GM18909 (cell line): ENCODE data around the gene ADGRG1.

Experiments
- ATAC-seq: cut with Tn5 transposase; IDR thresholded peaks from one replicate; pipeline ENCODE4 v1.9.1; 2021; ENCODE audit warnings: mild to moderate bottlenecking; ENCODE audit not compliant: unreplicated experiment, poor library complexity

ADGRG1 gene

DNA sequence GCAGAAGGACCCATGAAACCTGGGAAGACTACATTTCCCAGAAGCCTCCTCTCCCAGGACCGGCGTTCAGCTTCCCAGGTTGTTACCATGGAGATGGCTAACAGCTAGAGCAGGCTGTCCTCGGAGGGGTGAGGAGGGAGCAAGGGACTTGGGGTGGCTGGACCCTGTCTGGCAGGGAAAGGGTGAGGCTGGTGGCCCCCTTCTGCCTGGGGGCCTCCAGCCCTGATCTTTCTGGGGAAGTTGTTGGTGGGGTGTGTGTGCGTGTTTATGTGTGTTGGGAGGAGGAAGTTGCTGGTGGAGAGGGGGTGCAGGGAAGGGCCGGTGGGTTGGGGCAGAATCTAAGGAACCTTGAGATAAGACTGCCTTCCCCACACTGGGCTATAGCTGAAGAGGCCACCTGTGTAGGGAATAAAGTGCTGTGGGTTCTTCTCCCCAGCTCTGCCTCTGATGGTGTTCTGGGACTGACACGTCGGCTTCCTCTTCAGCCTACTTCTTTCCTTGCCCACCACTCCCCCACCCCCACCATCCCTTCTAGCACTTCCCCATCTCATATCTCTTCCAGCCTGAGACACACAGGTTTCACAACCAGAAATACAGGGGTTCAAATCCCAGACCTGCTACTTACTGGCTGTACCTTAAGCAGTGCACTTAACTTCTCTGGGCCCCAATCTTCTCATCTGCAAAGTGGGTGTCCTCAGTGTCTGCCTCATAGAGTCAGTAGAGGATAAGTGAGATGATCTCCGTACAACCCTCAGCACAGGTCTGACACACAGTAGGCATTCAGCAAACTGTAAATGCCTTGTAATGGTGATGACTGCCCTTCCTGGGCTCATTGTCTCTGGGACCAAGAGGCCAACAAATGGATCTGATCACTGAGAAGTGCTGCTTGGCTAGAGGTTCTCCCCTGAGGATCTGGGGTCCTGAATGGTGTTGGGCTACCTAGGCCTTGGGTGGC, 66.6 kb downstream of the ADGRG1 start, which contains the start of gene DRC7:
Gene DRC7, plus strand, starts transcription at position 82 of the 955 bp plus-strand sequence. CDS start 3,144 bp downstream, outside the sequence.
- ATAC-seq = no peak

DNA sequence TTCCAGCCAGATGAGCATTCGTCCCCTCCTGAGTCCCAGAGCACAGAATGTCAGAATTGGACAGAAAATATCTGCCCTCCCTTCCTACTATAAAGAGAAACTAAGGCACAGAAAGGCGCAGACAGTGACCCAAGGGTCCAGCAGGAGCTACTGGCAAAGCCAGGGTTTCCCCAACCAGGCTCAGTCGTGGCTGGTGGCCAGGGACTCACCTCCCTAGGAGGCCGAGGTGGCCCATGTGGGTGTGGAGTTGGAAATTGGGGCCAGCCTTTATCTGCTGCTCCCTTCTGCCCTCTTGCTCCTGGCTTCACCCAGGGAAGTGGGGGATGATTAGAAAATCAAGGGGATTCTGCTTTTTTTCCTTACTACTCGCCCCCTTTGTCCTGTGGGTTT, 67.2 kb downstream of the ADGRG1 start:
- no peak for ATAC-seq

DNA sequence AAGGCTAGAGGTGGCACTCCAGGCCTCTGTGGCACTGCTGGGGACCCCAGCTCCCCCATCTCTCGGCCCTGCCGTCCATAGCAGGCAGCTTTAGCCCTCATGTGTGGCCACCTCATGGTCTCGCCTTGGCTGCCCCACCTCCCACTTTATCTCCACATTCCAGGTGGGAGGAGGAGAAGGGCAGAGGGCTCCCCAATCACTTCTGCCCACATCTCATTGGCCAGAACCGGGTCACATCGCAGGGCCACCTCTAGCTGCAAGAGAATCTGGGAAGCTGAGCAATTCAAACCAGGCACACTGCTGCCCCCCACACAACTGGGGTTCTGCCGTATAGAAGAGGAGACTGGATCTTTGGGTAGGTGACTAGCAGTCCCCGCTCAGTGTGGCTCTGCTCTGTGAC, 67.8 kb downstream of the ADGRG1 start:
- no peak for ATAC-seq

DNA sequence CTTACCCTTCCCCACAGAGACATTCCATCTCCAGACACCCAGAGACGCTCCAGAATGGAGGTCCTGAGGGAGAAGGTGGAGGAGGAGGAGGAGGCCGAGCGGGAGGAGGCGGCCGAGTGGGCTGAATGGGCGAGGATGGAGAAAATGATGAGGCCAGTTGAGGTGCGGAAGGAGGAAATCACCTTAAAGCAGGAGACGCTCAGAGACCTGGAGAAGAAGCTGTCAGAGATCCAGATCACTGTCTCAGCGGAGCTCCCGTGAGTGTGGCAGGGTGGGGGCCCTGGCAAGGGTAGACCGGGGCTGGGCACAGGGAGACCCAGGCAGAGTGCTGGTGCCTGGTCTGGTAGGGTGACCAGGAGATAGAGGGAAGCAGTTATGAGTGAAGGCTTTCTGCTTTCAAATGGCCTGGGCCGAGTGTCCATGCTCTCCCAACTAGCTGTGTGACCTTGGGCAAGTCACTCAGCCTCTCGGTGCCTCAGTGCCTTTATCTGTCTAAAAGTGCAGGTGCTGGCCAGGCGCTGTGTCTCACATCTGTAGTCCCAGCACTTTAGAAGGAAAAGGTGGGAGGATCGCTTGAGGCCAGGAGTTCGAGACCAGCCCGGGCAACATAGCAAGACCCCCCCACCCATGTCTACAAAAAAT, 69.6 kb downstream of the ADGRG1 start:
- ATAC-seq = no peak

DNA sequence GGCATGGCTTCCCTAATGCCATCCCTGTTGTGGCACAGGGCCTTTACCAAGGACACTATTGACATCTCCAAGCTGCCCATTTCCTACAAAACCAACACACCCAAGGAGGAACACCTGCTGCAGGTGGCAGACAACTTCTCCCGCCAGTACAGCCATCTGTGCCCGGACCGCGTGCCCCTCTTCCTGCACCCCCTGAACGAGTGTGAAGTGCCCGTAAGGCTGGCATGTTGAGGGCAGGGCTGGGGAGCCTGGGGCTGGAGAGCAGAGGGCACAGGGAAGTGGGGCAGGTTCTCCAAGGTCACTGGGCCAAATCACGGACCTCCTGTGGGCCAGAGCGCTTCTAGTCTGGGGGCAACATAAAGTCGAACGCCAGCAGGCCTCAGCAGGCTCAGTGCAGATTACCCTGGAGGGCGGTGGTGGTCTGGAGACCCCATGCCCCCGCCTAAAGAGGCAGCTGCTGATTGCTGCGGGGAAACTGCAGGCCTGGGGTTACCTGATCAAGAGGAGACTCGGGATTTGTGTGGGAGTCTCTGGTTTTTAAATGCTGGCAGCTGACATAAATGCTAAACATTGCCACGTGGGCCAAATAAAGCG, 70.5 kb downstream of the ADGRG1 start:
- no peak for ATAC-seq

DNA sequence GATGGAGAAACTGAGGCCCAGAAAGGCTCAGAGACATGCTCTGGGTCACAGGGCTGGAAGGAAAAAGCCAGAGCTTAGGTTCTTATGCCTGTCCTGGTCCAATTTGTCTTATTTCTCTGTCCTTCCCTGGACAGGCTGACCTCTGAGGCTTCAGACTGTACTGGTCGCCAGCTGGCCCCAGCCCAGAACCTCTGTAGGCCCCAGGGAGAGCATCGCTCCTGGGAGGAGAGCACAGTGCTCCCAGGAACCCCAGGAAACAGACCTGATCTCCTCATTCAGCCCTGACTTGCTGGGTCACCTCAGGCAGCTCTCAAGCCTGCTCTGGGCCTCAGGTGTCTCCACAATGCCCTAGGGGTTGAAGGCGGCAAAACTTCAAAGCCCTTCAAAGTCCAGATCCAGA, 71.1 kb downstream of the ADGRG1 start:
- no peak for ATAC-seq

DNA sequence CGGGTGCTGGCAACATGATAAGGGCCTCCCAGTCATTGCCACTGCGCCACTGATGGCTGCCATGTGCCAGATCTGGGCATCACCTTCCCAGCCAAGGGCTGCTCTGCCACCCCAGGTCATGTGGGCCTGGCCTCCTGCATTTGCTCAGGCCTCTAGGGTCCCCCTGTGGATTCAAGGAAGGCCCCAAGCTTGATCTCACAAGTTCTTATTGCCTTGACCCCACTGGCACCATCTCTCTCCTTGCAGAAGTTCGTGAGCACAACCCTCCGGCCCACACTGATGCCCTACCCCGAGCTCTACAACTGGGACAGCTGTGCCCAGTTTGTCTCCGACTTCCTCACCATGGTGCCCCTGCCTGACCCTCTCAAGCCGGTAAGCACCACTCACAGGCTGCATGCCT, 71.5 kb downstream of the ADGRG1 start:
- ATAC-seq = no peak

DNA sequence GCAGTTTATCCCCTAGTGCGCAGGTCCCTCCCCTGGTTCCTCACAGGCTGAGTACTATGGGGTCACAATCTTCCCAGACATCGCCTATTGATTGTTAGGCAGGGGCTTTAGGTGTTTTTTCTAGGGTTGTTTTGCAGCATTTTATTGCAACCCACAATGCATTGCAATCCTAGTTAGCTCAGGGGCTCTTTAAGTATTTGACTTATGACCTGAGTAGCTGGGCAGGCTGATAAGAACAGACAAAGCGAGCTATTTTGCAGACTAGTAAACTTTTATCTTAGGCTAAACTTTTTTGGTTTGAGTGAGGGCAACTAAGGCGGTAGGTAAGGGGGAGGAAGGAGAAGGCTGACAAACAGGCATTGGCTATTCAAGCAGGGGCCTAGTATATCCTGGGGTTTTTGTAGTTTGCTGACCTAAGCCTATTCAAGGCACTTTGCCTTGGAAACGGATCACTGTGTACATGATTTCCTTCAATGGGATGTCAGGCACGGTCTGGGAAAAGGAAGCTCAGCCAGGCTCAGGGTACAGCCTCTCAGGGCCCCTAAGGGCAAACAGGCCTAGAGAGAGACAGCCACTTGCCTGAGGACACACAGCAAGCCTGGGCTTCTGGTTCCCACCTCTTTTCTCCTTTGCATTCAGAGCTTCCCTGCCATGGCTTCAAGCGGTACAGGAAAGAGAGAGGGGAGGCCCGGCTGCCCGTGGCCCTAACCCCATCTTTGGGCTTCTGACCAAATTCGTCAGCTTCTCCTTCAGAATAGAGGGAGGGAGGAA, 72.5 kb downstream of the ADGRG1 start:
- no peak for ATAC-seq

DNA sequence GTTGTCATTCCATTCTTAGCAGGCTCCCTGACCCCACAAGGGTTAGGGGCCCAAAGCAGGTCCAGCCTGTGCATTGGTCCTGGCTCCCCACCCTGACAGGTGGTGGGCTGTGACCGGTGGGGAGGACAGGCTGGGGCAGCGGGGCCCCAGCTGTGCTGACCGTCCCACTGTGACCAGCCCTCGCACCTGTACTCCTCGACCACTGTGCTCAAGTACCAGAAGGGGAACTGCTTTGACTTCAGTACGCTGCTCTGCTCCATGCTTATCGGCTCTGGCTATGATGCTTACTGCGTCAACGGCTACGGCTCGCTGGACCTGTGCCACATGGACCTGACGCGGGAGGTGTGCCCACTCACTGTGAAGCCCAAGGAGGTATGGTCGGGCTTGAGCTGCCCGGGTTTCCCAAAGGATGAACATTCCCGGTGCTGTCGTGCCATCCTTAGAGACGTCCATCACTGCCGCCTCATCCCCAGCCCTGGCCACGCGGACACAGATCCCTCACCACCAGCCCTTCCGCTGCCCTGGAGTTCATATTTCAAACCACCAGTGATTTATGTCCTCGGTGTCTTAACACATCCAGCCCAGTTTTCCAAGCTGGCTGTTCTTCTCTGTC, 73.4 kb downstream of the ADGRG1 start:
- no peak for ATAC-seq

DNA sequence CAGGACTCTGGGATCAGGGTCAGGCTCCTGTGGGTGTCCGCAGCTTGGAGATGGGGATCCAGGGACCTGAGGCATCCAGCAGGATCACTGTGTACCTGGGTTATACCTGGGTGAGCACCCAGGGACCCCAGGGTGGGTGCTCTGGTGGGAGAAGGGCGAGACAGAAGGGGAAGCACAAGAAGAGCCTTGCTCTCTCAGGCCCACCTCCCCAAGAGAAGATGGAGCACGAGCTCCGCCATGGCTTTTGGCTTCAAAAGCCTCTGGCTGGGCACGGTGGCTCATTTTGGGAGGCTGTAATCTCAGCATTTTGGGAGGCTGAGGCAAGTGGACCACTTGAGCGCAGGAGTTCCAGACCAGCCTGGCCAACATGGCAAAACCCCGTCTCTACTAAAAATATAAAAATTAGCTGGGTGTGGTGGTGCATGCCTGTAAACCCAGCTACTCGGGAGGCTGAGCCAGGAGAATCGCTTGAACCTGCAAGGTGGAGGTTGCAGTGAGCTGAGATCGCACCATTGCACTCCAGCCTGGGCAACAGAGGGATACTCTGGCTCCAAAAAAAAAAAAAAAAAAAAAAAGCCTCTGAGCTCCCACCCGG, 75.1 kb downstream of the ADGRG1 start:
- ATAC-seq = no peak

DNA sequence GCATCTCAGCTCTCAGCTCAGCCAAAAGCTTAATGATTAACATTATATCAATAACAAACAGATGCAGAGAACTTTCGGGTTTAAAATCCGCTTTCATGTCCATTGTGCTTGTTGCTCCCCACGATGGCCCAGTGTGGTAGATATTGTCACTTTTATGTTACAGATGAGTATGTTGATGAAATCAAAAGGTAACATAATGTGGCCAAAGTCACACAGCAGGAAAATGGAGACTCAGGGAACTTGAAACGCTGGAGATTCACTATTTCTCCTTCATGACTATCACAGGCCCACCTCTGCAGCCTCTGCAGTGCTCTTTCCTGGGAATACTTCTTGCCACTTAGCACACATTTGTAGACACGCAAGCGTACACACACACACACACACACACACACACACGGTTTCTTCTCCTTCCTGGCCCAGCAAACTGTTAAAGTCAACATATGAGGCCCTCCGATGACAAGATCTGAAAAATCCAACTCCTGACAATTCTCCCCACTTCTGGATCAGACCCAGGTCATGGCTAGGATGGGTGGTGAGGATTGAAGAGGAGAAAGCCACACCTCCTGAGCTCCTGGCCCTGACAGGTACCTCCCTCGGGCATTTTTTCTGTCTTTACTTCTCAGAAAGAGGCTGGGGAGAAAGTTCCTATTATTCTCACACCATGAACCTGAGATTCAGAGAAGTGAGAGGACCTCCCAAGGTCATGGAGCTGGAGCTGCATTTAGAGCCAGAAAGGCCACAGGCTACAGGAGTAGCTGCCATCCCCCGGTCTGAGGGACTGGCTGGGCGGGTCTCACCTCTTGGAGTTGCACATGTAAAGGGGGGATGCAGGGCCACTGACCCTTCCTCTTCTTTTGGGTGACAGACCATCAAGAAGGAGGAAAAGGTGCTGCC, 75.8 kb downstream of the ADGRG1 start:
- no peak for ATAC-seq

DNA sequence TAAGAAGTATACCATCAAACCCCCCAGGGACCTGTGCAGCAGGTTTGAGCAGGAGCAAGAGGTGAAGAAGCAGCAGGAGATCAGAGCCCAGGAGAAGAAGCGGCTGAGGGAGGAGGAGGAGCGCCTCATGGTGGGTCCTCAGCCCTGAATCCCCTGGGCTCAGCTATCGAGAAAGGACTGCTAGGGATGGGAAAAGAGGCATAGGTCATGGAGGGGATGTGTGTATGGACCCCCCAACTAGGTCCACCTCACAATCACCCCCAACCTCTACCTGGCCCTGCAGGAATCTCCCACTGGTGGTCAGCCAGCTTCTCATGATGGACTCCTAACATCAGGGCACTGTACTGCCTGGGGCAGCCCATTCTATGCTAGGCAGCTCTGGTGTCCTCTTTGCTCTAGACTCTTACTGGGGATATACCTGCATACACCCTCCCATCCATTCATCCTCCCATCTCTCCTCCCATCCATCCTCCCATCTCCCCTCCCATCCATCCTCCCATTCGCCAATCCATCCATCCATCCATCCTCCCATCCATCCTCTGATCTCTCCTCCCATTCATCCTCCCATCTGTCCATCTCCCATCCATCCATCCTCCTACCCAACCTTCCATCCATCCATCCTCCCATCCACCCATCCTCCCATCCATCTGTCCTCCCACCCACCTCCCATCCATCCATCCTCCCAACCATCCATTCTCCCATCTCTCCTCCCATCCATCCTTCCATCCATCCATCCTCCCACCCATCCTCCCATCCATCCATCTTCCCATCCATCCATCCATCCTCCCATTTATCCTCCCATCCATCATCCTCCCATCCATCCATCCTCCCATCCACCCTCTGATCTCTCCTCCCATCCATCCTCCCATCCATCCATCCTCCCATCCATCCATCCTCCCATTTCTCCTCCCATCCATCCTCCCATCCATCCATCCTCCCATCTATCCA, 76.7 kb downstream of the ADGRG1 start:
- ATAC-seq = no peak

DNA sequence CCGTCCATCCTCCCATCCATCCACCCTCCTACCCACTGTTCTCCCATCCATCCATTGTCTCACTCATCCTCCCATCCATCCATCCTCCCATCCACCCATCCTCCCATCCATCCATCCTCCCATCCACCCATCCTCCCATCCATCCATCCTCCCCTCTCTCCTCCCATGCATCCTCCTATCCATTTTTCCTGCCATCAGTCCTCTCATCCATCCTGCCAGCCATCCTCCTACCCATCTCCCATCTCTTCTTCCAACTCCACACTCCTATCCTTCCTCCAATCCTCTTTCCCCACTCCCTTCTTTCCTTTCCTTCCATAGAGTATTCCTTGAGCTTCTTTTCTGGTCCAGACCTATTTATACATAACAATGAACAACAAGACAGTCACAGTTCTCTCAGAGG, 78.3 kb downstream of the ADGRG1 start:
- ATAC-seq = no peak

DNA sequence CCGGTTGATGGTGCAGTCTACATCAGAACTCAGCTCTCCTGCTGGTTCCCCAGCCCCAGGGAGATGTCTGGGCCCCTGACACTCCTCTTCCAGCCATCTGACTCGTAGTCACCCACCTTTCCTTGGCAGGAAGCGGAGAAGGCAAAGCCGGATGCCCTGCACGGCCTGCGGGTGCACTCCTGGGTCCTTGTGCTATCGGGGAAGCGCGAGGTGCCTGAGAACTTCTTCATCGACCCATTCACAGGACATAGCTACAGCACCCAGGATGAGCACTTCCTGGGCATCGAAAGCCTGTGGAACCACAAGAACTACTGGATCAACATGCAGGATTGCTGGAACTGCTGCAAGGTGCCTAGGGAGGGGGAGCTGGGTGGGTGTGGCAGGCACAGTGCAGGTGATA, 78.9 kb downstream of the ADGRG1 start:
- no peak for ATAC-seq

DNA sequence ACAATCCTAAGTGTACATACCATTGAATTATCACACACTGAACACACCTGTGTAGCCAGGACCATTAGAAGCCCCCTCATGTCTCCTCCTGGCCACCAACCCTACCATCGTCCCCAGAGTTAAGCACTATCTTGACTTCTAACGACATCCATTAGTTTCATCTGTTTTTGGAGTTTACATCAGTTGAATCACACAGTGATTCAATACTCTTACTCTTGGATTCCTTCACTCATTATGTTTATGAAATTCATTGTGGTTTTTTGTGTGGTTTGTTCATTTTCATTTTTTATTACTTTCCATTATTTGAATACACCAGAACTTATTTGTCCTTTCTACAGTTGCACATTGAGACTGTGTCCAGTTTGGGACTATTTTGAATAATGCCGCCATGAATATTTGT, 79.7 kb downstream of the ADGRG1 start:
- no peak for ATAC-seq

DNA sequence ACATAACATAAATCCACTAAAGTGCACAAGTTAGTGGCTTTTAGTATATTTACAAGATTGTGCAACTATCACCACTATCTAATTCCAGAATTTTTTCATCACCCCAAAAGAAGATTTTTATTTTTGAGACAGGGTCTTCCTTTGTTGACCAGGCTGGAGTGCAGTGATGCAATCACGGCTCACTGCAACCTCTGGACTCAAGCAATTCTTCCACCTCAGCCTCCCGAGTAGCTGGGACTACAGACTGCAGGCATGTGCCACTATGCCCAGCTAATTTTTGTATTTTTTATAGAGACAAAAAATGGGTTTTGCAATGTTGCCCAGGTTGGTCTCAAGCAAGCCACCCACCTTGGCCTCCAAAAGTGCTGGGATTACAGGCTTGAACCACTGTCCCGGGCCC, 81.2 kb downstream of the ADGRG1 start:
- no peak for ATAC-seq

DNA sequence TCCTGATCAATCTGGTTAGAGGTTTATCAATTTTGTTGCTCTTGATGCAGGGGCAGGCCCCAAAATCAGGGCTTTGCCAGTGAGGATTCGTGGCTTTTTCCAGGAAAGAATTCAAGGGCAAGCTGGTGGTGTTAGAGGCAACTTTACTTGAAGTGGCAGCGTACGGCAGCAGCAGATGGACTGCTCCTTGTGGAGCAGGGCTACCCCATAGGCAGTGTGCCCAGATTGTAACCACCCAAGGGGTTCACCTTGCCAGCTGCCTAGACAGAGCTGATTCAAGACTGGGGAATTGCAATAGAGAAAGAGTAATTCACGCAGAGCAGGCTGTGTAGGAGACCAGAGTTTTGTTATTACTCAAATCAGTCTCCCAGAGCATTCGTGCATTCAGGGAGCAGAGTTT, 82.9 kb downstream of the ADGRG1 start:
- no peak for ATAC-seq

DNA sequence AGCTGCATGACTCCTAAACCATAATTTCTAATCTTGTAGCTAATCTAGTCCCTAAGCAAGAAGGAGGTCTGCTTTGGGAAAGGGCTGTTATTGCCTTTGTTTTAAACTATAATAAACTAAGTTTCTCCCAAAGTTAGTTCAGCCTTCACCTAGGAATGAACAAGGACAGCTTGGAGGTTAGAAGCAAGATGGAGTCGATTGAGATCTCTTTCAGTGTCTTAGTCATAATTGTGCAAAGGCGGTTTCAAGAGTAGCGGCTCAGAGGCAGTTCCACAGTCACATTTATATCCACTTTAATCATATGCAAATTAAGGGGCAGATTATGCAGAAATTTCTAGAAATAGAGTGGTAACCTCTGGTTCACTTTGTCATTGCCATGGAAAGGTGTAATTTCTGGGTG, 83.6 kb downstream of the ADGRG1 start:
- ATAC-seq = no peak
